ENCODE data around the gene DSG4.

The DSG4 gene

DNA sequence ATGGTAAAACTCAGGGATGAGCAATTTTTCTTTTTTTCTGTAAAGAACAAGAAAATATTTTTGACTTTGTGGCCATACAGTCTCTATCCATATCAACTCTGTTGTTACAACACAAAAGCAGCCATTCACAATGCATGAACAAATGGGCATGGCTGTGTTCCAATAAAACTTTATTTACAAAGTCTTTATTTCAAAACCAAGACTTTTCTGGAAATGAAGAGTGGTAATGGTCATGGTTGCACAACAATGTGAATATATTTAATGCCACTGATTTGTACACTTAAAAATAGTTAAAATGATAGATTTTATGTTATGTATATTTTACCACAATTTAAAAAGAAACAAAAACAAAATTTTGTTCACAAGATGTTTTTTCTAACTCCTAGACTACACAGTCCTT lies 69.3 kb downstream of the DSG4 start:
- no peak for DNase-seq (ENCODE audit: low read depth, low spot score)
- CTCF ChIA-PET, result no interaction called here

DNA sequence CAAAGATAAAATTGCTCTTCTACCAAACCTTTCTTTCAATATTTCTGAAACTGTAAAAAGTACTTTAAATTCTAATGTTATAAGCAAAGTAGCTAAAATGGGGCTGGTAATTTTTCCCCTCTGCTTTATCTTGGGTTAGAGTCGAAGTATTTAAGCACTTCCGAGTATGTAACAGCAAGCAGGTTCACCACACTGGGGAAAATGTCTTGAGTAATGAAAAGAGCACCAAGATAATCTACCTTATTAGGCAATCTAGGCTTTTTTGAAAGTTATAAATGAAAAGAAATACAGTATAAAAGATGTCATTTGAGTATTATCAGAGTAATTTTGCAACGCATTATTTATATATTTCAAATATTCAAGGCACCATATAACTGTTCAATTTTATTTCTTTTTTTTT lies 70.3 kb downstream of the DSG4 start:
- no peak overlapping the region for H3K4me3 ChIP-seq (ENCODE audit: low read depth, low read length)
- POLR2A ChIA-PET, result no interaction called here
- DNase-seq (ENCODE audit: low read depth, low spot score), result no peak
- TF ChIP-seq, protein P1, sequence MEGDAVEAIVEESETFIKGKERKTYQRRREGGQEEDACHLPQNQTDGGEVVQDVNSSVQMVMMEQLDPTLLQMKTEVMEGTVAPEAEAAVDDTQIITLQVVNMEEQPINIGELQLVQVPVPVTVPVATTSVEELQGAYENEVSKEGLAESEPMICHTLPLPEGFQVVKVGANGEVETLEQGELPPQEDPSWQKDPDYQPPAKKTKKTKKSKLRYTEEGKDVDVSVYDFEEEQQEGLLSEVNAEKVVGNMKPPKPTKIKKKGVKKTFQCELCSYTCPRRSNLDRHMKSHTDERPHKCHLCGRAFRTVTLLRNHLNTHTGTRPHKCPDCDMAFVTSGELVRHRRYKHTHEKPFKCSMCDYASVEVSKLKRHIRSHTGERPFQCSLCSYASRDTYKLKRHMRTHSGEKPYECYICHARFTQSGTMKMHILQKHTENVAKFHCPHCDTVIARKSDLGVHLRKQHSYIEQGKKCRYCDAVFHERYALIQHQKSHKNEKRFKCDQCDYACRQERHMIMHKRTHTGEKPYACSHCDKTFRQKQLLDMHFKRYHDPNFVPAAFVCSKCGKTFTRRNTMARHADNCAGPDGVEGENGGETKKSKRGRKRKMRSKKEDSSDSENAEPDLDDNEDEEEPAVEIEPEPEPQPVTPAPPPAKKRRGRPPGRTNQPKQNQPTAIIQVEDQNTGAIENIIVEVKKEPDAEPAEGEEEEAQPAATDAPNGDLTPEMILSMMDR (IDR thresholded peaks at IDR 0.05; ENCODE audit: insufficient read depth, low read length, missing control alignments), result no peak
- CTCF ChIA-PET, result no interaction called here

More for the DNA sequence above, 69.3 kb downstream of the DSG4 start:
- no peak overlapping the region for H3K4me3 ChIP-seq (ENCODE audit: low read depth, low read length)
- TF ChIP-seq, protein P1 (IDR thresholded peaks at IDR 0.05; ENCODE audit: insufficient read depth, low read length, missing control alignments), result no peak
- POLR2A ChIA-PET, result no interaction called here

DNA sequence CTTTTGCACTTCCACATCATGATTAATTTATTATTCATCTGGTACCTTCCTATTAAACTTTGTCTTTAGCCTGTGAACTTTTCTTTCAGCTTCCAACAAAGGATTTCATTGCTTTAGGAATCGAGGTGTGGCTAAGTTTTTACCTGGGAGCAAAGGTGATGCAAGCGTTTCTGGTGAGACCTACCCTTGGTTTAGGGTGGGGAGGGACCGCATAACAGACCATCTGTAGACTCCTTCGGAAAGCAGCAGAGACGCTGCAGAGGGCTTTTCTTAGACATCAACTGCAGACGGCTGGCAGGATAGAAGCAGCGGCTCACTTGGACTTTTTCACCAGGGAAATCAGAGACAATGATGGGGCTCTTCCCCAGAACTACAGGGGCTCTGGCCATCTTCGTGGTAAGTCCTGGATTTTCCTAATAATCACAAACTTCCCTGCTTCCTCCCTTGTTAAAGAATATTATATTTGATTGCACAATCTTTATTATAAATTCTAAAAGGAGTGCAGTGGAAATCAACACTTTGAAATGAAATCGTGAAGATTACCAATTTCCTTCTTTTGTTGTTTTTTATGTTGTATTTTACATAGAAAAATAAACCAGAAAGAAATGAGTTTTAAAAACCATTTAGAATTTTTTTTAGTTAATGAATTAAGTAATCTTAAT lies 71.1 kb downstream of the DSG4 start, which contains the start of gene DSG3:
DSG3 (plus strand) TSS at position 212 of the 662 bp plus-strand sequence; CDS start at position 349, 137 bp downstream.
- POLR2A ChIA-PET, result no interaction called here
- DNase-seq (ENCODE audit: low read depth, low spot score), result no peak

DNA sequence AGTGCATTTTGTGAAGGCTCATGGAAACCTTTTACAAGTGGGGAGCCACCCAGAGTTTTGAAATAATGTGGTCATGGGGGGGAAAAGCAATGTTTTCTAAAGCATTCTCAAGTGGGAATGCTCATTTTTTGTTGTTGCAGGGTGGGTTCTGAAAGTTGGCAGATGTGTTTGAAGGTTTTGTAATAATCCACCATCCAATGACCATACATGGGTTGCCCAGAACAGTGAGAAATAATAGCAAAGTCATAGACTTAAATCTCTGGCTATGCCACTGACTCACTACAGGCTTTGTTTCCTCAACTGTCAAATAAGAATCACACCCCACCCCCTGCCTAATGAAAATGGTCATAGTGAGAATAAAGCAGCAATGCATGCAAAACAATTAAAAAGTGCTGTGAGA lies 73.8 kb downstream of the DSG4 start:
- TF ChIP-seq, protein P1 (IDR thresholded peaks at IDR 0.05; ENCODE audit: insufficient read depth, low read length, missing control alignments), result no peak
- ChIA-PET POLR2A (no interaction called here), CTCF (no interaction called here)
- no peak for DNase-seq (ENCODE audit: low read depth, low spot score)
- no peak overlapping the region for H3K4me3 ChIP-seq (ENCODE audit: low read depth, low read length)

More for the DNA sequence above, 71.1 kb downstream of the DSG4 start, which contains the start of gene DSG3:
- CTCF ChIA-PET, result no interaction called here
- H3K4me3 ChIP-seq (ENCODE audit: low read depth, low read length), result no peak within 1 kb of the TSS
- TF ChIP-seq, protein P1 (IDR thresholded peaks at IDR 0.05; ENCODE audit: insufficient read depth, low read length, missing control alignments), result no peak

DNA sequence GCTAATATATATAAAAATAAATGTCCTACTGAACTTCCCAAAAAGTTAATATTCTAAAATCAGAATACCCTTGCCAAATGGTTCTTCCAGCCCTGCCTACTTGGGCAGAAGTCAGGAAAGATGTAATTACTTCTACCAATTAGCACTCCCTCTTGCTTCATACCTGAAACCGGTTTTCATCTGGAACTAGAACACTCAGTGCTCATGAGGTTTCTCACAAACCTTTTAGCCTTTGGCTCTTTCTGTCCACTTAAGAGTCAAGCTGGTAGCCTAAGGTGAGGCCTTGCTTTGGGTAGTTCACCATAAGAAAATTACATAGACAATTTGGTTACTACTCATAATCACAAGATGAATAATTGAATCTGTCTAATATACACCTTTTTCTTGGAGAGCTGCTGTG lies 75.0 kb downstream of the DSG4 start:
- ChIA-PET POLR2A (no interaction called here), CTCF (no interaction called here)
- H3K4me3 ChIP-seq (ENCODE audit: low read depth, low read length), result no peak overlapping the region
- no peak for DNase-seq (ENCODE audit: low read depth, low spot score)
- TF ChIP-seq, protein P1 (IDR thresholded peaks at IDR 0.05; ENCODE audit: insufficient read depth, low read length, missing control alignments), result no peak

DNA sequence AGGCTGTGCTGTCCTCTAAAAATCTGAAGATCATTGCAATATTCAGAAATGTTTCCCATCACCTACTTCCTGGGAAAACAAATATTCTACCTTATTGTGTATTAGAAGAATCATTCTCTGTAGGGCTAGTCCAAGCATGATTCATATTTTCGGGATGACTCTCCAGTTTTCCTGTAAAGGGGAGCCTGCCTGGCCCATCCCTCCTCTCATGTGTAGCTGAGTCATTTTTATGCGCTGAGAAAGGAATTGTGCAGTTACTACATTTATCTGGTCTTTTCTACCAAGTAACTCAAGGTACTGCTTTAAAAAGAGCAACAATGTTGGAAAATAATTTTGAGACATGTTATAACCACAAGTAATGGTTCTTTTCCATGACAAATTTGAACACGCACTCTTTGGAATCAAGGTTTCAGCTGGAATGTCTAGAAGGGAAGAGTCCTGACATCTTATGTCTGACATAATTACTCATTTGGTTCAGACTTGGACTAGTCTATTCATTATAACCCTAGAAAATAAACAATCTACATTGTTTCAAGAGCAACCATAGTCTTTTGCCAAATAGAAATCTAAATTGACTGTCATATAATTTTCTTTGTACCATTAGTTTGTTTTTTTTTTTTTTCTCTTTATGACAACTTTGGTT lies 77.6 kb downstream of the DSG4 start:
- CTCF ChIA-PET, result no interaction called here
- DNase-seq (ENCODE audit: low read depth, low spot score), result no peak
- TF ChIP-seq, protein P1 (IDR thresholded peaks at IDR 0.05; ENCODE audit: insufficient read depth, low read length, missing control alignments), result no peak

More for the DNA sequence above, 77.6 kb downstream of the DSG4 start:
- no peak overlapping the region for H3K4me3 ChIP-seq (ENCODE audit: low read depth, low read length)
- POLR2A ChIA-PET, result no interaction called here
